HG03469 (cell line): ENCODE results near the gene DLST.

ENCODE experiments used
- ATAC-seq: cut with Tn5 transposase; IDR thresholded peaks from one replicate; pipeline ENCODE4 v1.9.1; 2021; ENCODE audit warnings: mild to moderate bottlenecking, moderate library complexity, moderate number of reproducible peaks; ENCODE audit not compliant: unreplicated experiment

DLST gene

GRCh38 chr14:74859757-74860552 is 21.8 kb upstream of the DLST start:
- ATAC-seq = no peak

GRCh38 chr14:74860899-74861733 is 20.6 kb upstream of the DLST start:
- no peak for ATAC-seq

- ATAC-seq = no peak
Observed at GRCh38 chr14:74861734-74862090, 20.0 kb upstream of the DLST start.

- no peak for ATAC-seq
Observed at GRCh38 chr14:74863274-74863673, 18.4 kb upstream of the DLST start.

- ATAC-seq = no peak
Observed at GRCh38 chr14:74864198-74864597, 17.5 kb upstream of the DLST start.

GRCh38 chr14:74865156-74865555 is 16.6 kb upstream of the DLST start:
- no peak for ATAC-seq

GRCh38 chr14:74866708-74867389 is 14.9 kb upstream of the DLST start:
- no peak for ATAC-seq

- ATAC-seq = no peak
Observed at GRCh38 chr14:74867673-74868072, 14.0 kb upstream of the DLST start.

- no peak for ATAC-seq
Observed at GRCh38 chr14:74868739-74869138, 13.0 kb upstream of the DLST start.

- no peak for ATAC-seq
Observed at GRCh38 chr14:74871819-74872218, 9.9 kb upstream of the DLST start.

GRCh38 chr14:74875204-74875603 is 6.5 kb upstream of the DLST start:
- ATAC-seq = no peak

- ATAC-seq = no peak
Observed at GRCh38 chr14:74875941-74876913, 5.5 kb upstream of the DLST start, which contains the start of gene PROX2. Gene PROX2 (minus strand): TSS chr14:74876145. CDS start chr14:74863834, 12,311 bp downstream.

- ATAC-seq = no peak
Observed at GRCh38 chr14:74879427-74880182, 2.1 kb upstream of the DLST start.

GRCh38 chr14:74882103-74882920 is 596 bp downstream of the DLST start:
- peak; percentile 13 for ATAC-seq

GRCh38 chr14:74886001-74886400 is 4.3 kb downstream of the DLST start:
- no peak for ATAC-seq

GRCh38 chr14:74888164-74889158 is 6.7 kb downstream of the DLST start:
- ATAC-seq = no peak

- ATAC-seq = no peak
Observed at GRCh38 chr14:74890262-74890661, 8.5 kb downstream of the DLST start.

GRCh38 chr14:74891870-74892269 is 10.2 kb downstream of the DLST start:
- no peak for ATAC-seq
